NCI-H146 (cell line): ENCODE measurements around the gene GPAM.
"Not testable (repeated sequence)": the region's sequence is repeated elsewhere in the genome, so short reads cannot be mapped to it uniquely, and the experiment has no call there.

Source experiments
- DNase-seq: peaks from one replicate; lab custom pipeline; 2025; lab: John Stamatoyannopoulos, UW

GPAM gene

GRCh38 chr10:112183329-112184051, at the start of gene GPAM:
TSS of gene GPAM (minus strand) at chr10:112183765. CDS start at chr10:112181784, 1,981 bp downstream.
- DNase-seq, result peak; percentile 83

GRCh38 chr10:112232670-112233069, 49.1 kb upstream of the GPAM start:
- DNase-seq, result no peak

- DNase-seq, result no peak
Measured at GRCh38 chr10:112231602-112232400, 48.2 kb upstream of the GPAM start.

- DNase-seq, result no peak
Measured at GRCh38 chr10:112230325-112230988, 46.9 kb upstream of the GPAM start.

- DNase-seq, result no peak
Measured at GRCh38 chr10:112229901-112230300, 46.3 kb upstream of the GPAM start.

GRCh38 chr10:112229096-112229495, 45.5 kb upstream of the GPAM start:
- DNase-seq, result no peak

- DNase-seq, result not testable (repeated sequence)
Measured at GRCh38 chr10:112228366-112229088, 45.0 kb upstream of the GPAM start.

- no peak for DNase-seq
Measured at GRCh38 chr10:112227331-112227987, 43.9 kb upstream of the GPAM start.

GRCh38 chr10:112226439-112227248, 43.1 kb upstream of the GPAM start:
- DNase-seq, result no peak

- DNase-seq, result no peak
Measured at GRCh38 chr10:112225771-112226438, 42.3 kb upstream of the GPAM start.

GRCh38 chr10:112224933-112225529, 41.5 kb upstream of the GPAM start:
- DNase-seq, result no peak

- no peak for DNase-seq
Measured at GRCh38 chr10:112223725-112224124, 40.2 kb upstream of the GPAM start.

- no peak for DNase-seq
Measured at GRCh38 chr10:112222799-112223198, 39.2 kb upstream of the GPAM start.

GRCh38 chr10:112221545-112221944, 38.0 kb upstream of the GPAM start:
- no peak for DNase-seq

- no peak for DNase-seq
Measured at GRCh38 chr10:112218960-112219359, 35.4 kb upstream of the GPAM start.

GRCh38 chr10:112218036-112218390, 34.4 kb upstream of the GPAM start:
- DNase-seq, result no peak

GRCh38 chr10:112217386-112218035, 33.9 kb upstream of the GPAM start:
- DNase-seq, result no peak

GRCh38 chr10:112216966-112217365, 33.4 kb upstream of the GPAM start:
- DNase-seq, result no peak

- DNase-seq, result no peak
Measured at GRCh38 chr10:112216151-112216550, 32.6 kb upstream of the GPAM start.
